Liver (tissue), 9 donors: ENCODE results near the gene AKR1A1. TPM values are rescaled to one million over a fixed set of nuclear protein-coding genes. Genes with fewer than 3 reads are reported as not detected.

Experiments used
- DNase-seq: peaks from one replicate; pipeline ENCODE4 v3.0.0-alpha.2; 2017; ENCODE audit warnings: low spot score
- H3K27ac ChIP-seq, 2 donors: one replicate each; pipeline ENCODE4 v1.7.0; 2013; ENCODE audit warnings: inconsistent platforms in 2 of 2, low read length in 2 of 2, control low read depth in 1 of 2, low read depth in 1 of 2, mild to moderate bottlenecking in 1 of 2
- H3K27me3 ChIP-seq, 4 donors: one replicate each; pipeline versions ENCODE4 v1.6.1 to v1.7.0; 2013; ENCODE audit warnings: low read length in 3 of 4, inconsistent platforms in 1 of 4, mild to moderate bottlenecking in 1 of 4, moderate library complexity in 1 of 4; ENCODE audit not compliant: control insufficient read depth in 4 of 4, insufficient read depth in 4 of 4
- H3K36me3 ChIP-seq, 4 donors: one replicate each; pipeline versions ENCODE4 v1.6.1 to v1.7.0; 2013; ENCODE audit warnings: low read length in 3 of 4, mild to moderate bottlenecking in 3 of 4, low read depth in 1 of 4, moderate library complexity in 1 of 4; ENCODE audit not compliant: control insufficient read depth in 4 of 4, insufficient read depth in 3 of 4
- H3K4me1 ChIP-seq, 4 donors: one replicate each; pipeline versions ENCODE4 v1.6.1 to v1.7.0; 2013; ENCODE audit warnings: low read length in 3 of 4, mild to moderate bottlenecking in 3 of 4, moderate library complexity in 1 of 4; ENCODE audit not compliant: control insufficient read depth in 4 of 4, insufficient read depth in 4 of 4
- H3K4me3 ChIP-seq, 3 donors: one replicate each; pipeline versions ENCODE4 v1.6.1 to v1.7.0; 2013; ENCODE audit warnings: low read length in 3 of 3, control low read depth in 1 of 3, low read depth in 1 of 3, mild to moderate bottlenecking in 1 of 3
- H3K9ac ChIP-seq, 2 donors: one replicate each; pipeline ENCODE4 v1.7.0; 2013; ENCODE audit warnings: low read length in 2 of 2, mild to moderate bottlenecking in 2 of 2, moderate library complexity in 2 of 2, control low read depth in 1 of 2, low read depth in 1 of 2
- H3K9me3 ChIP-seq, 4 donors: one replicate each; pipeline versions ENCODE4 v1.6.1 to v1.7.0; 2013; ENCODE audit warnings: low read length in 3 of 4; ENCODE audit not compliant: control insufficient read depth in 4 of 4
- CTCF ChIP-seq: fragments of 150-350 bp; IDR thresholded peaks from 2 replicates; pipeline ENCODE4 v1.5.1; 2017; ENCODE audit warnings: improper control_type of control experiment, low read depth, low read length; ENCODE audit not compliant: missing input control
- FOXA1 ChIP-seq: IDR thresholded peaks from 2 replicates; pipeline ENCODE4 v1.6.1; 2016; ENCODE audit warnings: antibody characterized with exemption
- FOXA2 ChIP-seq: IDR thresholded peaks from 2 replicates; pipeline ENCODE4 v1.6.1; 2016; ENCODE audit warnings: antibody characterized with exemption
- GABPA ChIP-seq, 2 donors: IDR thresholded peaks in 1 of 2; conservative IDR thresholded peaks in 1 of 2; 2 replicates each; pipeline ENCODE4 v1.6.1; 2016; ENCODE audit warnings: antibody characterized with exemption in 2 of 2, mild to moderate bottlenecking in 1 of 2, moderate library complexity in 1 of 2
- HNF4A ChIP-seq, 2 donors: conservative IDR thresholded peaks; 2 replicates each; pipeline ENCODE4 v1.6.1; 2016; ENCODE audit warnings: antibody characterized with exemption in 2 of 2, mild to moderate bottlenecking in 2 of 2
- JUND ChIP-seq, 2 donors: IDR thresholded peaks; 2 replicates each; pipeline ENCODE4 v1.6.1; 2016; ENCODE audit warnings: antibody characterized with exemption in 2 of 2
- NR2F2 ChIP-seq: IDR thresholded peaks from 2 replicates; pipeline ENCODE4 v1.6.1; 2016; ENCODE audit warnings: antibody characterized with exemption
- RAD21 ChIP-seq, 2 donors: IDR thresholded peaks; 2 replicates each; pipeline ENCODE4 v1.6.1; 2016; ENCODE audit warnings: antibody characterized with exemption in 2 of 2, mild to moderate bottlenecking in 2 of 2
- REST ChIP-seq: IDR thresholded peaks from 2 replicates; pipeline ENCODE4 v1.6.1; 2016; ENCODE audit warnings: antibody characterized with exemption, mild to moderate bottlenecking
- RXRA ChIP-seq, 2 donors: IDR thresholded peaks; 2 replicates each; pipeline ENCODE4 v1.6.1; 2017 to 2018; ENCODE audit warnings: antibody characterized with exemption in 2 of 2, mild to moderate bottlenecking in 1 of 2
- SP1 ChIP-seq: IDR thresholded peaks from 2 replicates; pipeline ENCODE4 v1.6.1; 2018; ENCODE audit warnings: antibody characterized with exemption, mild to moderate bottlenecking
- TAF1 ChIP-seq: conservative IDR thresholded peaks from 2 replicates; pipeline ENCODE4 v1.6.1; 2016; ENCODE audit warnings: antibody characterized with exemption, mild to moderate bottlenecking
- YY1 ChIP-seq: IDR thresholded peaks from 2 replicates; pipeline ENCODE4 v1.6.1; 2016; ENCODE audit warnings: antibody characterized with exemption, mild to moderate bottlenecking
- ZBTB33 ChIP-seq: IDR thresholded peaks from 2 replicates; pipeline ENCODE4 v1.6.1; 2016; ENCODE audit warnings: antibody characterized with exemption
- WGBS: extraction: QIAGEN DNeasy Blood & Tissue Kit; methylation state at CpG from one replicate; pipeline ENCODE4 v1.1.7; 2013; 5-methylcytosine and 5-hydroxymethylcytosine counted together
- polyA plus RNA-seq, 2 donors: library from polyadenylated mRNA; stranded (reverse) in 1 of 2; unstranded in 1 of 2; fragments of 200-250 nt in 1 of 2; fragments of >200 nt in 1 of 2; fragmentation: Nextera tagmentation in 1 of 2; extraction: Ambion mirVana in 1 of 2; gene quantifications; one replicate each; pipeline versions ENCODE4 v1.2.1 to v1.2.3, GENCODE V29; 2013 to 2015
- total RNA-seq, 2 donors: library from RNA; depleted of rRNA; stranded (reverse); fragments of >200 nt; gene quantifications; one replicate each; pipeline ENCODE4 v1.2.3, GENCODE V29; 2014
- TF ChIP-seq, protein P1 (sequence below): IDR thresholded peaks from 2 replicates; pipeline ENCODE4 v1.6.1; 2016; ENCODE audit warnings: antibody characterized with exemption
- donor health status: healthy.
- donor health status: healthy.
- donor health status: healthy.
- donor health status: healthy.
- donor health status: healthy.

The AKR1A1 gene
- total and polyA plus RNA-seq, 4 donors, result 86.3 to 253 (median 218) TPM

GRCh38 chr1:45507195-45507594 lies 43.4 kb upstream of the AKR1A1 start:
- H3K4me3 ChIP-seq, result no peak overlapping the region
- H3K9me3 ChIP-seq, result no peaks in the 10 kb centered on the region
- no peak overlapping the region for H3K27ac ChIP-seq
- peaks cover 0 to 32% (median 30%) of the 10 kb centered on the region in 4 donors for H3K36me3 ChIP-seq
- peak in 1 of 2 donors; percentile 40 for TF ChIP-seq HNF4A (conservative IDR thresholded peaks at IDR 0.05)
- no peak for TF ChIP-seq JUND (IDR thresholded peaks at IDR 0.05)
- TF ChIP-seq RXRA (IDR thresholded peaks at IDR 0.05), result peak; percentile 61 to 71
- peaks cover 10 to 41% (median 27%) of the 10 kb centered on the region in 4 donors for H3K4me1 ChIP-seq
- H3K9ac ChIP-seq, result no peak overlapping the region
- DNase-seq, result no peak
- WGBS, result 74% methylated on average over 6 of the region's 6 CpGs
- no peaks in the 10 kb centered on the region for H3K27me3 ChIP-seq

DNA sequence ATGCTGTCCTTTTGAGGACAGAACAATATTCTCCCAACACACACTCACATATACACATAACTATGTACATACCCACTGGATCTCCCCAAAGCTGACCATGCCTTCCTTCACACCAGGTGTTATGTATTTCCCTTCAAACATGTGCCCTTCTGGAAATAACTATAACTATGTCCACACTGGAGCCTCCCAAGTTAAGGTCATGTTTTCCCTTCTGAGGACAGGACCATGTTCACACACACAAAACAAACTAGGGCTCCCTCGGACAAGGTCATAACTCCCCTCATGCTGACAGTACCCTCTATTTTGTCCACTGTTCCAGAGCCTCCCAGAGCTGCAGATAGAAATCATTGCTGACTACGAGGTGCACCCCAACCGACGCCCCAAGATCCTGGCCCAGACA lies 42.7 kb upstream of the AKR1A1 start:
- Histone ChIP-seq H3K27me3 (no peaks in the 10 kb centered on the region), H3K9ac (no peak overlapping the region), H3K4me3 (no peak overlapping the region), H3K27ac (no peak overlapping the region), H3K9me3 (no peaks in the 10 kb centered on the region), H3K4me1 (peaks cover 10 to 37% (median 22%) of the 10 kb centered on the region in 4 donors), H3K36me3 (peaks cover 0 to 35% (median 31%) of the 10 kb centered on the region in 4 donors)
- DNase-seq, result no peak
- WGBS, result 79% methylated on average over 4 of the region's 4 CpGs
- TF ChIP-seq FOXA2, result no peak
- no peak for TF ChIP-seq TAF1
- TF ChIP-seq RAD21 (IDR thresholded peaks at IDR 0.05), result no peak
- TF ChIP-seq JUND (IDR thresholded peaks at IDR 0.05), result no peak
- no peak for TF ChIP-seq NR2F2
- TF ChIP-seq, protein P1, sequence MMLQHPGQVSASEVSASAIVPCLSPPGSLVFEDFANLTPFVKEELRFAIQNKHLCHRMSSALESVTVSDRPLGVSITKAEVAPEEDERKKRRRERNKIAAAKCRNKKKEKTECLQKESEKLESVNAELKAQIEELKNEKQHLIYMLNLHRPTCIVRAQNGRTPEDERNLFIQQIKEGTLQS, result no peak
- no peak for TF ChIP-seq HNF4A (conservative IDR thresholded peaks at IDR 0.05)
- TF ChIP-seq CTCF, result no peak
- TF ChIP-seq REST, result no peak

DNA sequence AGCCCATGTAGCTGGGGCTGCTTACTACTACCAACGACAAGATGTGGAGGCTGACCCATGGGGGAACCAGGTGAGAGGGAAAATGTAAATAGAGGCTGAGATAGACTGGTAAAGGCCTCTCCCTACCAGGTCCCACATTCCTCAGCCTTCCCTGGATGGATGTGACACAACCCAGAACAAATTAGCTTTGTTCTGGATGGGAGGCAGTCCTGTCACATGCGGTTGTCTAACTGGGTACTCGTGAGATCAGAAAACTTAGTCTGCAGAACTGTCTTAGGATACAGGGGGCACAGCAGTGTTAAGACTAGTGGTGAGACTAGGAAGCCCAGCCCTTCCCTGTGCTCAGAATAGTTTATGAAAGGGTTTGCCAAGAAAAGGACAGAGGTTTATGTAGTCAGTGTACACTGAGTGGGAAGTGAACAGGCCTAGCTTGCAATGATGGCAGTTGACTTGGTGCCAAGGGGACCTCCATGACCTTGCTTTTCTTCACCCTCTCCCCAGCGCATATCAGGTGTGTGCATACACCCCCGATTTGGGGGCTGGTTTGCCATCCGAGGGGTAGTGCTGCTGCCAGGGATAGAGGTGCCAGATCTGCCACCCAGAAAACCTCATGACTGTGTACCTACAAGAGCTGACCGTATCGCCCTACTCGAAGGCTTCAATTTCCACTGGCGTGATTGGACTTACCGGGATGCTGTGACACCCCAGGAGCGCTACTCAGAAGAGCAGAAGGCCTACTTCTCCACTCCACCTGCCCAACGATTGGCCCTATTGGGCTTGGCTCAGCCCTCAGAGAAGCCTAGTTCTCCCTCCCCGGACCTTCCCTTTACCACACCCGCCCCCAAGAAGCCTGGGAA lies 42.1 kb upstream of the AKR1A1 start:
- no peaks in the 10 kb centered on the region for H3K27me3 ChIP-seq
- no peak for DNase-seq
- H3K4me1 ChIP-seq, result peaks cover 5 to 35% (median 18%) of the 10 kb centered on the region in 4 donors
- H3K4me3 ChIP-seq, result no peak overlapping the region
- no peak overlapping the region for H3K9ac ChIP-seq
- WGBS, result 75% methylated on average over 15 of the region's 15 CpGs
- H3K27ac ChIP-seq, result no peak overlapping the region
- H3K9me3 ChIP-seq, result no peaks in the 10 kb centered on the region
- peaks cover under 1 to 40% (median 37%) of the 10 kb centered on the region in 4 donors for H3K36me3 ChIP-seq
- TF ChIP-seq FOXA1, result no peak
- no peak for TF ChIP-seq GABPA (IDR thresholded peaks at IDR 0.05 in 1 of 2, conservative IDR thresholded peaks at IDR 0.05 in 1 of 2)
- no peak for TF ChIP-seq TAF1
- TF ChIP-seq HNF4A (conservative IDR thresholded peaks at IDR 0.05), result no peak
- TF ChIP-seq JUND (IDR thresholded peaks at IDR 0.05), result no peak
- no peak for TF ChIP-seq ZBTB33
- no peak for TF ChIP-seq REST
- TF ChIP-seq YY1, result no peak
- no peak for TF ChIP-seq SP1
